DMS 273 (cell line): ENCODE results near the gene ZNF768.
"Not testable (repeated sequence)": the region's sequence is repeated elsewhere in the genome, so short reads cannot be mapped to it uniquely, and the experiment has no call there.

ENCODE experiments used
- DNase-seq: peaks from one replicate; lab custom pipeline; 2025; ENCODE audit not compliant: unreplicated experiment; lab: John Stamatoyannopoulos, UW

The ZNF768 gene

DNA sequence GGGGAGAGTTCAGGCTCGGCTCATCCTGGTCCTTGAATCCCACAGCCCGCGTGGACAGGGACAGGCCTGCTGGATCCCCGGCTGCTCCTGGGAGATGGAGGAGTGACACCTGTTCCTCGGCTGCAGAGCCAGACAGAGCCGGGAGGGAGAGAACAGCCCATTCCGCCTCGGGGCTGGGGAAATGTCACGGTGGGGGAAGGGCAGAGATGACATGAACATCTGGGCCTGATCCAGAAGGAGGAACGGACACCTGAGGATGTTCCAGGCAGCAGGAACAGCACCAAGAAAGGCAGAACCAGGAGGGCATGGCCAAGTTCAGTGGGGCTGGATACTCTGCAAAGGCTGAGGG, 29.7 kb upstream of the ZNF768 start:
- no peak for DNase-seq

DNA sequence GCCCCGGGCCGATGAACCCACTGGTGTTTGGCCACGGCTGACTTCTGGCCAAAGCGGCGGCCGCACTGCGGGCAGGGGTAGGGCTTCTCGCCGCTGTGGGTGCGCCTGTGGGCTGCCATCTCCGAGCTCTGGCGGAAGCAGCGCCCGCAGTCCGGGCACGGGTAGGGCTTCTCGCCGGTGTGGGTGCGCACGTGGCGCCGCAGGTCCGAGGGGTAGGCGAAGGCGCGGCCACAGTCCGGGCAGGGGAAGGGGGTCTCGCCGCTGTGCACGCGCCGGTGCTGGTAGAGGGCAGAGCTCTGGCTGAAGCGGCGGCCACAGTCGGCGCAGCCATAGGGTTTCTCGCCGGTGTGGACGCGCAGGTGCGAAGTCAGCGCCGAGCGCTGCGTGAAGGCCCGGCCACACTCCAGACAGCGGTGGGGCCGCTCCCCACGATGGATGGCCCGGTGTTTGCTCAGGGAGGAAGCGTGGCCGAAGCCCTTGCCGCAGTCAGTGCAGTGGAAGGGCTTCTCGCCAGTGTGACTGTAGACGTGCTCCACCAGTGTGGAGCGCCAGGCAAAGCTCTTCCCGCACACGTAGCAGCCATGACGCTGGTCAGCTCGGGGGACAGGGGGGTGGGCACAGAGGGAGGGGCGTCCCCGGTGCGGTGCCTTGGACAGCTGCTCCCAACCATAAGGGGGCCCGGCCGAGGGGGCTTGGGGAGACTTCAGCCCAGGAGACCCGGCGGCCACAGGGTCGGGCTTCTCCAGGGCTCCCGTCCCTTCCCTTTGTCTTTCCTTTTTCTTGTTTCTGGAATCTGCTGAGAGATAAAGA, 29.2 kb upstream of the ZNF768 start:
- DNase-seq: no peak

DNA sequence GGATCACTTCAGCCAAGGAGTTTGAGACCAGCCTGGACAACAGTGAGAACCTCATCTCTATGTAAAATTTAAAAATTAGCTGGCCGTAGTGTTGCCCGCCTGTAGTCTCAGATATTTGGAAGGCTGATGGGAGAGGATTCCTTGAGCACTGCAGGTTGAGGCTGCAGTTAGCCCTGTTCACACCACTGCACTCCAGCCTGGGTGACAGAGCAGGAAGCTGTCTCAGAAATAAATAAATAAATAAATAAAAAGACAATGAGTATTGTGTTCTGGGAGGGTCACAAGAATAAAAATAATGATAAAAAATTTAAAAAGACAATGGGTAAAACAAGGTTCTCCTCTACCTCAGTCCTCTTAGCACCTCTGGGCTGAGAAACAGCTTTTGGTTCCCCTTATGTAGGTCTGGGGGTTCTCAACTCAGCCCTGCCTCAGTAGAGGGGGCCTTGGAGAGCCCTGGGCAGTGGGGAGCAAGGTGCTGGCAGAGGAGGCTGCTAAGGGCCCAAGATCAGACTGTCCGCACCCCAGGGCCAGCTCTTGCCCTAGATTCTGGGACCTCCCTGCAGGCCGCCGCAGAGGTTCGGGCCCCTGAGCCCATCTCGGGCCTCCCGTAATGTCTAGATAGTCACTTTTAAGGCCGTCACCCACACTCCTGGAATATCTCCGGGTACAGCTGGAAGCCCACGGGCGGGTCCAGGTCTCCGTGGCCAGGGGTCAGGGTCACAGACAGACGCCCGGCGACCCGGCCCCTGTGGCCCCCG, 28.4 kb upstream of the ZNF768 start:
- DNase-seq: no peak

DNA sequence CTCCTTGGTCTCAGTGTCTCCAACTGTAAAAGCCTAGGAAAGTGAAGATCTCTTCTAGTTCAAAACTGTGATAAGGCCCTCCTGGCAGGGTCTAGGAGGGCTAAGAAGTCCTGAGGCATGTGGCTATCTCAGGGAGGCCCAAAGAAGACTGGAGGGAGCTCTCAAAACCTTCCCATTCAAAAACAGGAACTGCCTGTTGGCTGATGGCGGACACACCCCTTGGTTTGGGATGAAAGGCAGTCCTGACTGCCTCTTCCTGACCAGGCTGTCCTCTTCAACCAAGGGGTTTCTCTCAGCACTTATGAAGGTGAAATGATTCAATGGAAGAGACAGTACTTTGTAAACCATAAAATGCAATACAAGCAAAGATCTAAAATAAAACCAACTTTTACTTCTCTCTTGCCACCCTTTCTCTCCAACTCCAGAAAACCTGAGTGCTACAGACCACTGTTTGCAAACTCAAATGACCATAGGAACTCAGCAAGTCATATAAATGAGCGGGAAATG, 27.1 kb upstream of the ZNF768 start:
- no peak for DNase-seq

DNA sequence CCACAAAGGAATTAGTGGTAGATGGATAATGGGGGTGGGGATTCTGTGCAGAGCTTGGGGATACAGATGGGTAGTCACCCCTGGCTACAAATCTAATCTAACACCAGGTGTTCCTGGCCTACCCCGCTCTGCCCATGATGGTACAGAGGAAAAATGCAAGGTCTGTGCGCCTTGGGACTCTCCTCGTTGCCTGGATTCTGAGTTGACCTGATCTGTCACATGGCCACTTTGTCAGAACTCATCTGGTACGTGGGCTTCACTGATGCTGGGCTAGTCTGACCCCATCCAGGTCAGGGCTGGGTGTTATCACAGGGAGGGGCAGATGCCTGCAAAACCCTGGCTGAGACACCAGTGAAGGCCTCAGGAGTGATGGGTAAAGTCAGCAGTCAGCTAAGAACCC, 26.6 kb upstream of the ZNF768 start:
- no peak for DNase-seq

DNA sequence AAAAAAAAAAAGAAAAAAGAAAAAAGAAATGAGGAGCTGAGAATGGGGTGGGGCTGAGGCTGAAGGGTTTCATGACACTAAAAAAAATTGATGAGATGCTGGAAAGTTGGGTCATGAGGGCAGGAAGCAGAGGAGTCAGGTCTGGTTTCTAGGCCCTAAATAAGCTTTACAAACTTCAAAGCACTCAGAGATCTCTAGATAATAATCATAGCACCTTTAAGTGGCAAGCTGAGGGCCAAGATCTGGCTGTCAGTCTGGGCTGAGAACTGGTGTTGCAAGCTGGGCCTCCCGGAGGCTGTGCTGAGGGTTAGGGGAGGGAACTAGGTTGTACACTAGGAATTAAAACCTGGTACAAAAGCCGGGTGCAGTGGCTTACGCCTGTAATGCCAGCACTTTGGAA, 25.4 kb upstream of the ZNF768 start:
- no peak for DNase-seq

DNA sequence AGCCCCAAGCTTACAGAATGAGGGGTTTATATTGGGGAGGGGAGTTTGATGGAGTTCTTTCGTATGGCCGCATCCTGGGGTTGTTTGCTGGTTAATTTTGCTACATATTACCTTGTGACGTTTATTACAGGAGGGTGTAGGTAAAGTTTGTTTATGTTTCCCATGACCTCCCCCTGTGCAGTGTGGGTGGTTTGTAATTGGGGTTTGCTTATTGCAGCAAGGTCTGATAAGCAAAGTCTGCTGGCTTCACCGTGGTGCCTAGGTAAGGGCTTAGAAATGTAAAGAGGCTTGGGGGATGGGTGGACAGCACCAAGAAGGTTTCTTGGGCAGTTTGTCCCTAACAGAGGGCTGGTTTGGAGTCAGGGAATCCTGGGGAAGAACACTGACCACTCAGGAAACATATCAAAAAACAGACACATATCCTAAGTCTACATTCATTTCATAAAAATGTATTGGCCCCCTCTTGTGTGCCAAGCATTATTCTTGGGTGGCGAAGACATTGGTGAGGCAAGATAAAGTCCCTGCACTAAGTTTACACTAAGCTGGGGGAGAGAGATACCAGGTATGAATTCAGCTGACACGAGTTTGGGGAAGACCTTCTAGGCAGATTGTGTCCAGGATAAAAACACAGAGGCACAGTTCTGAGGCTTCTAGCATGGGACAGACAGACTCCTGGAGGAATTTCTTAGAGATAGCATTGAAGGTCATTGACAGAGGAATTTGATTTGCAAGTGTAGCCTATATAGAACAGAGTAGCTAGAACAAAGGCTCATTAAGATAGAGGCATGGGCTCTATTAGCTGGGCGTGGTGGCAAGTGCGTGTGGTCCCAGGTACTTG, 22.3 kb upstream of the ZNF768 start:
- DNase-seq: no peak

DNA sequence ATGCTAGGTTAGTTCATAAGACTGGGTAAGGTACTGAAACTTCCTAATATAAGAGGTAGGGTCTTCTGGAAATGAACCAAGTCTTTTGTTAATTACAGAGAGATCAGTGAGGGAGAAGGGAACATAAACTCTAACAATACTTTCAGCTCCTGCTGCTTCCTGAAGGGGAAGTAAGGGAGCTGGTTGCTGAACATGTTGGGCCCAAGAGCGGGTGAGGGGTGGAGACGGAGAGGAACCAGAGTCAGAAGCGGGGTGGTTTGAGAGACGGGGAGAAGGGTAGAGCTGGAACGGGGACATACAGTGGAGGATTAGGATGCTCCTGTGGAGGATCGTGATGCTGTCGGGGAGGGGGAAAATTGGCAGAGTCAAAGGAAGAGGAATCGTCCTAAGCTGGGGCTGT, 19.7 kb upstream of the ZNF768 start:
- no peak for DNase-seq

DNA sequence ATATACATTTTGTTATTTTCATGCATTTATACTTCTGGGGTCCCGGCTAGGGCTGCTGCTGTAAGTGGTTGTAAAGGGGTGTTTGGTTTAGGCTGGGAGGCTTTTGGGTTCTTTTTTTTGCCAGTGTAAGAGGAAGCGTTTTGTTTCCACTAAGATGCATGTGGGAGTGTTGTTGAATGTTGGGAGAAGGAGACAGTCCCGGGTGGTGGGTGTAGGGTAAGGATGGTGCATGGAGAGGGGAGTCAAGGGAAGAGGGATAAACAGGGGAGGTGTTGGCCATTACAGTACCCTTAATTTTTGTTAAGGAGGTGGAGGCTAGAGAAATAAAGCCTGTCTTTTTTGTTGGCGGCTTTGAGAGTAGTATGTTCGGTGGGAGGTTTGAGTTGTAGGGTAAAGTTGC, 16.7 kb upstream of the ZNF768 start:
- DNase-seq: no peak

DNA sequence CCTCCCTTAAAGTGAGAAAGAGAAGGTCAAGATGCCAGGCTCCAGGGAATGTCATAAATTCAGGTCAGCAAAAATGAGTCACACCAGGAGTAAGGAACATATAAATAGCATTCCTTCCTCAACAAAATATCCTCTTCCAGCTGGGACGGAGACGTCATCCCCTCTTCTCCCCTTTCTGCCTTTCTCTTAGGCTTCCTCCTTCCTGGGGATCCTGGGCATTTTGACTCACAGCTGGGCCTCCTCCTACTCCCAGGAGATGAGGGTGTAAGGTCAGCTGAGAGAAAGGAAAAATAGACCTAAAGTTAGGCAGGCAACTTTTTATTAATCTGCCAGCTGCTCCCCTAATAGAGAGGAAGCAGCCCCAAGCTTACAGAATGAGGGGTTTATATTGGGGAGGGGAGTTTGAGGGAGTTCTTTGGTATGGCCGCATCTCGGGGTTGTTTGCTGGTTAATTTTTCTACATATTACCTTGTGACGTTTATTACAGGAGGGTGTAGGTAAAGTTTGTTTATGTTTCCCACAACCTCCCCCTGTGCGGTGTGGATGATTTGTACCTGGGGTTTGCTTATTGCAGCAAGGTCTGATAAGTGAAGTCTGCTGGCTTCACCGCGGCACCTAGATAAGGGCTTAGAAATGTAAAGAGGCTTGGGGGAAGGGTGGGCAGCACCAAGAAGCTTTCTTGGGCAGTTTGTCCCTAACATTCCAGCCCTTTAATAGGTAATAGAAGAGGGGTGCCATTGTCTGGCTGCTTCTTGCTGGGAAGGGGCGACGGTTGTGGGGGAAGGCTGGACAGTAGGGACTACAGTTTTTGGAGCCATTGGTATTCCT, 15.3 kb upstream of the ZNF768 start:
- no peak for DNase-seq

DNA sequence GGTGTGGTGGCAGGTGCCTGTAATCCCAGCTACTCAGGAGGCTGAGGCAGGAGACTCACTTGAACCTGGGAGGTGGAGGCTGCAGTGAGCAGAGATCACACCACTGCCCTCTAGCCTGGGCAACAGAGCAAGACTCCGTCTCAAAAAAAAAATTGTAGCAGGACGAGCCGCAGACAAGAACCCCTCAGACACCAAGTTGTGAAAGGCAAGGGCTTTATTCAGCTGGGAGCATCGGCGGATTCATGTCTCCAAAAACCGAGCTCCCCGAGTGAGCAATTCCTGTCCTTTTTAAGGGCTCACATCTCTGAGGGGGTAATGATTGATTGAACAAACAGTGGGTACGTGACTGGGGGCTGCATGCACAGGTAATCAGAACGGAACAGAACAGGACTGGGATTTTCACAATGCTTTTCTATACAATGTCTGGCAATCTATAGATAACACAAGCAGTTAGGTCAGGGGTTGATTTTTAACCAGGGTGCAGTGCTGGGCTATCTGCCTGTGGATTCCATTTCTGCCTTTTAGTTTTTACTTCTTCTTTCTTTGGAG, 14.6 kb upstream of the ZNF768 start:
- DNase-seq: not testable (repeated sequence)

DNA sequence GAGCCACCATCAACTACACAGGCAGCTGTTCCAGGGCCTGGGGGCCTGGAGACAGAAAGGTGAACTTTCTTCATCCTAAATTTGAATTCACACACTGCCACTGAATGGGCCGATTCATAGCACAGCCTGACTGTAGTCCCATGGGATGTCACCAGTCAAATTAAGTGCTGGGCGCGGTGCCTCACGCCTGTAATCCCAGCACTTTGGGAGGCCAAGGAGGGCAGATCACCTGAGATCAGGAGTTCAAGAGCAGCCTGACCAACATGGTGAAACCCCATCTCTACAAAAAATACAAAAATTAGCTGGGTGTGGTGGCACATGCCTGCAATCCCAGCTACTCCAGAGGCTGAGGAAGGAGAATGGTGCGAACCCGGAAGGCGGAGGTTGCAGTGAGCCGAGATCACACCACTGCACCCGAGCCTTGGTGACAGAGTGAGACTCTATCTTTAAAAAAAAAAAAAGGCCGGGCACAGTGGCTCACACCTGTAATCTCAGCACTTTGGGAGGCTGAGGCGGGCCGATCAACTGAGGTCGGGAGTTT, 13.7 kb upstream of the ZNF768 start:
- DNase-seq: not testable (repeated sequence)

DNA sequence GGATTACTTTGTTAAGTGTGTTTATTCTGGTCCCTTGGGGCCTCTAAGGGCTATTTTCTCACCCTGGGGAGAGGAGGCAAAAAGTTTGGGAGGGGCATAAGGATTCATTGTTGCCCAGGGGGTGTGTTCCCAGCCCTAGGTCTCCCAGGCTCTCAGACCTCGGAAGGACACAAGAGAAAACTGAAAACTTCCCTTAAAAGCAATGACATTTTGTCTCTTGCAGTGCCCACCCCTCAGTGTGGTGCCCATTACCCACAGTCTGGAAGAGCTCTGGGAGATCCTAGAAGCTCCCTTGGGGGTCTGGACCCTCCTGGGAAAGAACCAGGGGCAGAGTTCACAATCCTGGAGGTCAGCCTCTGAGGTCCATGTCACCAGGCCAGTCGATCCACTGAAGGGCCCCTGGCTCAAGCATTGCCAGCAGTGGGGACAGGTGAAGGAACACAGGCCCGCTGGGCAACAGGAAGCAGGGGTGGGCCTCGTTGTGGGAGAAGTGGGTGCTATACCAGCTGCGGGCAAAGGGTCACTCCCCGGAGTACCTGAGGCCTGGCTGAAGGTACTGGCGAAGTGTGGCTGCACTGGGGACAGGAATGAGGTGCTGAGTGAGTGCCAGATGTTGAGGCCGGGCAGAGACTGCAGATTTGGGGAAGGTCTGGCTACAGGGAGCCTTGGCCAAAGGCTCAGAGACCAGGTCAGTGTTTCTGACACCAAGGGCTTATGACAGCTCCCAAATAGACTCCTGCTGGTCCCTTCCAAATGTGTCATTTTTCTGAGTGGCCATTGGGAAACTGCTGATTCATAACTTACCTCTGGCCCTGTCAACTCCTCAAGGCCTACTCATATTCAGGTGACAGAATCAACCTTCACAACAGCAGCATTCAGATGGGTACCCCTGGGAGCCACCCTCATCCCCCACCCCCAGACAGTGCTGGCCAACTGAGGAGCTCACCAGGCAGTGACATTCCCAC, 12.9 kb upstream of the ZNF768 start:
- DNase-seq: no peak

DNA sequence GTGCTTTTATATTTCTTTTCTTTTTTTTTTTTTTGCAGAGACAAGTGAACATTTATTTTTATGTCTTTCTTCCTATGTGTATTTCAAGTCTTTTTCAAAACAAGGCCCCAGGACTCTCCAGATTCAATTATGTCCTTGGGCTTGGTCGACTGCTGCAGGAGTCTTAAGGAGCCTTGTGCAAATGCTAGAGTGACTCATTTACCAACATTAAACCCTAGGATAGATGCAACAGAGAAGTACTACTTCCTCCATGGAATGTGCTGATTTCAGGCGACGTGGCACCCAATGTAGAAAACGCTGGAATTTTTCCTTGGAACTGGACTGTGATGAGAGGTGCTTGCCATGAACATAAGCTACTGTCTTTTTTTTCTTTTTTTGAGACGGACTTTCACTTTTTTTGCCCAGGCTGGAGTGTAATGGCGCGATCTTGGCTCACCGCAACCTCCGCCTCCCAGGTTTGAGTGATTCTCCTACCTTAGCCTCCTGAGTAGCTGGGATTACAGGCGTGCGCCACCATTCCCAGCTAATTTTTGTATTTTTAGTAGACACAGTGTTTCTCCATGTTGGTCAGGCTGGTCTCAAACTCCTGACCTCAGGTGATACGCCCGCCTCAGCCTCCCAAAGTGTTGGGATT, 10.1 kb upstream of the ZNF768 start:
- DNase-seq: not testable (repeated sequence)

DNA sequence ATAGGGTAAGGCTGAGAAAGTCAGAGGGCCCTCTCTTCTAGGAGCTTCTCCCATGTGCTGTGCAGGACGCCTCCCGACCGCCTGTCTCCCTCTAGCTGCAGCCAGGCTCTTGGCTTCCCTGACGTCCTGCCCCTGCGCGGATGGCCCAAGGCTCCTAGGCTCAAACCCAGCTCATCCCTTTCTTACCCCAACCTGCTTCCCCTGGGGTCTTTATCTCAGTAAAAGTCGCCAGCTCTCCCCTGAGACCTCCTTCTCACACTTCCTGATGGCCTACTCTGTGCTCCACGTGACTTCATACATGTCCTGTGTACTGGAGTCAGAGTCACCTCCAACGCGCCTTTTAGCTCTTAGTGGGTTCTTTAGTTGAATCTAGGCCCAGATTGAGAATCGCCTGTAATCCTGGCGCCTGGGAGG, 9.4 kb upstream of the ZNF768 start:
- DNase-seq: peak; percentile 60

DNA sequence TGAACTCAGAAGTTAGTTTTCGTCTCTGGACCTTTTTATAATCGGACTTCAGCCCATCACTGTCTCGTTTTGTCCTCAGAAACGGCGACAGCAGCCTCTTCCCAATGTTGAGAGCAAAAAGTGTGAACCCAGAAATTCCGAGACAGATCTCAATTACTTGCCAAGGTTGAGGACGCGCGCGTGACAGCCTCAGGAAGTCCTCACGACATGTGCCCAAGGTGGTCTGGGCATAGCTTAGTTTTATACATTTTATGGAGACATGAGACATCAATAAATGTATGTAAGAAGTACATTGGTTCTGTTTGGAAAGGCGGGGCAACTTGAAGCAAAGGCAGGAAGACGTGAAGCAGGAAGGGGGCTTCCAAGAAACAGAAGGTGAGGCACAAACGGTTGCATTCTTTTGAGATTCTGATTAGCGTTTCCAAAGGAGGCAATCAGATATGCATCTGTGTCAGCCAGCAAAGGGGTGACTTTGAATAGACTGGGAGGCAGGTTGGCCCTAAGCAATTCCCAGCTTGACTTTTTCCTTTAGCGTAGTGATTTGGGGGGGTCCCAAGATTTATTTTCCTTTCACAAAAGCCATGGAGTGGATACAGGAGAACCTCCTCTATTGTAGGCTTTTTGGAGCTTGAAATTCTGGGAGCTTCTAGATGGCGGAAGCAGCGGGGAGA, 8.9 kb upstream of the ZNF768 start:
- no peak for DNase-seq

DNA sequence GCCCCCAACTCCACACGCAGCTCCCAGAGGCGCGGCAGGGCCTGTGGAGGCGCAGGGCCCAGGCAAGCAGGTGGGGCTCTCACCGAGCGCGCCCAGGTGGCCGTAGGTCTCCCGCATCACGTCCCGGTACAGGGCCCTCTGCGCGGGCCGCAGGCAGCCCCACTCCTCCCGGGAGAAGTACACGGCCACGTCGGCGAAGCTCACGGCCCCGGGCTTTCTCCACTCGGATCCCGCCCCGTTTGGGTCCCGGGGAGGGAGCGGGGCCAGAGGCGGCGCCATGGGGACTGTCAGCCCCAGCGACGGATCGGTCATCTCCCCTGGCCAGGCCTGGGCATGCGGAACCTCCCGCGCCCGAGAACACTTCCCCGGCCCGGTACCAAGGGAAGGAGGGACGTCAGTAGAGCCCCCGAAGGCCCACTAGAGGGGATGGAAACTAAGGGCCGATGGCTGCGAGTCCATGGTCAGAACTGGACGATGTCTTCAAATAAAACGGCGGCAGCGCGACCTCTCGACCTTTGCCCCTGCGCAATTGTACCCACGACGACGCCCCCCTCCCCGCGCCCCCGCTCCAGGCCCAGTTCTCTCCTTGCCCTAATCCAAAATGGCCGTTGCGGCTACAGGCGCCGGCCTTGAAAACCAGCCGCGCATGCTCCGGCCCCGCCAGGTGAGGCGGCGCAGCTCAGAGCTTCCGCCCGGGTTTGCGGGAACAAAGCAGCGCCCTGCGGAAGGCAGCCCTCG, 8.2 kb upstream of the ZNF768 start, which contains the start of gene ZNF747:
Gene ZNF747 (minus strand): TSS at position 491 of the 738 bp plus-strand sequence. CDS start 179 bp downstream, at position 312.
- DNase-seq: peak; percentile 93
